GM12878 (cell line): ENCODE data around the gene RAN. TPM values are rescaled to one million over a fixed set of nuclear protein-coding genes. Genes with fewer than 3 reads are reported as not detected.

ENCODE experiments used
- ATAC-seq: fragments of 200-7000 bp; cut with Tn5 transposase; 3 replicates; pipeline ENCODE4 v1.9.1; 2020; ENCODE audit warnings: mild to moderate bottlenecking, moderate library complexity
- BruUV-seq: library from RNA; stranded (reverse); fragments of 400-500 nt; replicated peaks from 2 replicates; lab custom pipeline; 2021; lab: Mats Ljungman, UMichigan
- CTCF ChIA-PET: fragments of 300-600 bp; sonication (Branson Sonifier 250); formaldehyde crosslinking; extraction: SDS; loops from one replicate; lab custom pipeline; 2021; ENCODE audit warnings: inconsistent platforms; lab: Yijun Ruan, JAX
- POLR2A ChIA-PET: fragments of 350-600 bp; formaldehyde crosslinking; extraction: SDS; loops from one replicate; lab custom pipeline; 2021; ENCODE audit warnings: inconsistent platforms; lab: Charles Lee
- RAD21 ChIA-PET: fragments of 300-600 bp; sonication (Branson Sonifier 250); formaldehyde crosslinking; loops from one replicate; lab custom pipeline; 2023; ENCODE audit warnings: antibody characterized with exemption; ENCODE audit not compliant: unreplicated experiment; lab: Charles Lee
- SMC1A ChIA-PET: fragments of 300-600 bp; sonication (Branson Sonifier 250); formaldehyde crosslinking; loops from one replicate; lab custom pipeline; 2023; ENCODE audit not compliant: unreplicated experiment, uncharacterized antibody; lab: Charles Lee
- DNase-seq: peaks from one replicate; pipeline ENCODE4 v3.0.0-alpha.2; 2011; ENCODE audit warnings: low read depth, low spot score
- FAIRE-seq: peaks from 3 replicates; lab custom pipeline; 2011; peaks lifted over from hg19 to GRCh38; lab: Jason Lieb, UNC
- H2AFZ ChIP-seq: 2 replicates; pipeline ENCODE4 v1.6.0; 2011; ENCODE audit warnings: low read depth, low read length, control low read depth; ENCODE audit not compliant: control insufficient read depth
- H3K27ac ChIP-seq: 2 replicates; pipeline ENCODE4 v1.5.1; 2011; ENCODE audit warnings: control low read depth; ENCODE audit not compliant: control insufficient read depth, insufficient read depth
- H3K27me3 ChIP-seq, 2 experiments: replicated peaks in 1 of 2; 2 replicates each; pipeline versions ENCODE4 v1.6.0 to v1.6.1; 2011; ENCODE audit warnings: low read length in 1 of 2; ENCODE audit not compliant: control insufficient read depth in 2 of 2, insufficient read depth in 2 of 2
- H3K36me3 ChIP-seq, 2 experiments: 2 replicates each; pipeline ENCODE4 v1.5.1; 2011; ENCODE audit warnings: low read length in 1 of 2; ENCODE audit not compliant: control insufficient read depth in 2 of 2, insufficient read depth in 2 of 2
- H3K4me1 ChIP-seq: 2 replicates; pipeline ENCODE4 v1.6.1; 2011; ENCODE audit warnings: mild to moderate bottlenecking, low read length, moderate library complexity, mixed read lengths; ENCODE audit not compliant: control insufficient read depth, insufficient read depth
- H3K4me2 ChIP-seq: 2 replicates; pipeline ENCODE4 v1.6.0; 2011; ENCODE audit warnings: control low read depth; ENCODE audit not compliant: control insufficient read depth, insufficient read depth
- H3K4me3 ChIP-seq: fragments of 200-600 bp; sonication (generic); 2 replicates; pipeline ENCODE4 v1.5.1; 2016
- H3K79me2 ChIP-seq: 2 replicates; pipeline ENCODE4 v1.6.0; 2011; ENCODE audit warnings: low read length; ENCODE audit not compliant: control insufficient read depth, insufficient read depth
- H3K9ac ChIP-seq: 2 replicates; pipeline ENCODE4 v1.8.0; 2011; ENCODE audit warnings: low read length, control low read depth, mixed read lengths; ENCODE audit not compliant: control insufficient read depth, insufficient read depth
- H3K9me3 ChIP-seq: replicated peaks from 3 replicates; pipeline ENCODE4 v1.5.1; 2011; ENCODE audit warnings: mild to moderate bottlenecking, low read length; ENCODE audit not compliant: control insufficient read depth, insufficient read depth
- H4K20me1 ChIP-seq: 2 replicates; pipeline ENCODE4 v1.6.0; 2011; ENCODE audit not compliant: control insufficient read depth, insufficient read depth
- ATF2 ChIP-seq: IDR thresholded peaks from 2 replicates; pipeline ENCODE4 v1.6.1; 2012; ENCODE audit warnings: low read length, inconsistent platforms
- BHLHE40 ChIP-seq, 2 experiments: fragments of 450-650 bp in 1 of 2; IDR thresholded peaks; 2 replicates each; pipeline ENCODE4 v1.6.1; 2011 to 2017; ENCODE audit warnings: low read depth in 2 of 2, borderline replicate concordance in 1 of 2, improper control_type of control experiment in 1 of 2, low read length in 1 of 2, mild to moderate bottlenecking in 1 of 2
- CHD1 ChIP-seq: IDR thresholded peaks from 2 replicates; pipeline ENCODE4 v1.6.1; 2012; ENCODE audit warnings: low read depth, low read length, improper control_type of control experiment
- CREB1 ChIP-seq: IDR thresholded peaks from 2 replicates; pipeline ENCODE4 v1.6.1; 2012; ENCODE audit warnings: low read depth, mild to moderate bottlenecking, inconsistent platforms
- EGR1 ChIP-seq, 2 experiments: IDR thresholded peaks; 1 replicate in 1 of 2; 2 replicates in 1 of 2; pipeline ENCODE4 v1.6.1; 2011 to 2012; ENCODE audit warnings: low read depth in 2 of 2, low read length in 2 of 2, borderline replicate concordance in 1 of 2, mild to moderate bottlenecking in 1 of 2, moderate library complexity in 1 of 2
- EZH2 ChIP-seq: IDR thresholded peaks from 2 replicates; pipeline ENCODE4 v1.6.1; 2012; ENCODE audit warnings: low read depth, mild to moderate bottlenecking, control low read depth, inconsistent platforms, low read length, borderline replicate concordance; ENCODE audit not compliant: control insufficient read depth
- IRF5 ChIP-seq: fragments of 450-650 bp; IDR thresholded peaks from 2 replicates; pipeline ENCODE4 v1.6.1; 2017; ENCODE audit warnings: borderline replicate concordance
- KAT2A ChIP-seq: conservative IDR thresholded peaks from 2 replicates; pipeline ENCODE4 v1.6.1; 2011; ENCODE audit warnings: low read depth, low read length; ENCODE audit not compliant: control insufficient read depth
- POU2F2 ChIP-seq: IDR thresholded peaks from 3 replicates; pipeline ENCODE4 v1.6.1; 2011; ENCODE audit warnings: low read depth, mild to moderate bottlenecking, low read length, borderline replicate concordance
- RAD21 ChIP-seq: IDR thresholded peaks from 2 replicates; pipeline ENCODE4 v1.6.1; 2011; ENCODE audit warnings: mild to moderate bottlenecking, low read depth, low read length, moderate library complexity; ENCODE audit not compliant: insufficient read depth
- RAD51 ChIP-seq: fragments of 450-650 bp; IDR thresholded peaks from 2 replicates; pipeline ENCODE4 v1.6.1; 2016; ENCODE audit warnings: moderate library complexity, mild to moderate bottlenecking, inconsistent platforms
- SMC3 ChIP-seq: IDR thresholded peaks from 2 replicates; pipeline ENCODE4 v1.6.1; 2011; ENCODE audit warnings: low read length, improper control_type of control experiment, borderline replicate concordance
- TAF1 ChIP-seq: IDR thresholded peaks from 2 replicates; pipeline ENCODE4 v1.6.1; 2011; ENCODE audit warnings: mild to moderate bottlenecking, low read depth, low read length, borderline replicate concordance
- TCF3 ChIP-seq: IDR thresholded peaks from 2 replicates; pipeline ENCODE4 v1.6.1; 2012; ENCODE audit warnings: low read depth, mild to moderate bottlenecking, low read length, borderline replicate concordance; ENCODE audit not compliant: insufficient read depth
- YY1 ChIP-seq: IDR thresholded peaks from 2 replicates; pipeline ENCODE4 v1.6.1; 2011; ENCODE audit warnings: low read depth, mild to moderate bottlenecking, low read length
- ZNF687 ChIP-seq: fragments of 450-650 bp; IDR thresholded peaks from 2 replicates; pipeline ENCODE4 v1.6.1; 2017; ENCODE audit warnings: mild to moderate bottlenecking, moderate library complexity
- WGBS: methylation state at CpG from one replicate; pipeline ENCODE4 v1.1.6; 2016; ENCODE audit warnings: low lambda C conversion rate; ENCODE audit not compliant: insufficient replicate concordance, insufficient coverage; ENCODE audit errors: missing lambda C conversion rate; 5-methylcytosine and 5-hydroxymethylcytosine counted together
- in situ Hi-C: fragments of 300-500 bp; cut with MboI; formaldehyde crosslinking; loops from 9 replicates; pipeline ENCODE4 v1.14.3; 2018; ENCODE audit warnings: mixed read lengths
- intact Hi-C: fragments of 100-400 bp; cut with micrococcal nuclease; formaldehyde crosslinking; loops from one replicate; pipeline ENCODE4 v1.14.2; 2022; ENCODE audit not compliant: unreplicated experiment
- polyA plus RNA-seq, 11 experiments: library from polyadenylated mRNA; depleted of rRNA in 4 of 11; unstranded in 6 of 11; stranded (reverse) in 5 of 11; fragments of >200 nt; fragmentation: Nextera tagmentation in 4 of 11; fragmentation: Illumina TruSeq in 1 of 11; extraction: Ambion mirVana in 4 of 11; extraction: Trizol in 1 of 11; gene quantifications; 1 replicate in 1 of 11; 2 replicates in 10 of 11; pipeline versions ENCODE4 v1.2.1 to v1.2.3, GENCODE V29; 2011 to 2016; ENCODE audit warnings: inconsistent platforms in 2 of 11, missing spikeins in 2 of 11, low read depth in 1 of 11
- total RNA-seq, 4 experiments: library from RNA; depleted of rRNA in 3 of 4; stranded (reverse); fragments of >200 nt in 3 of 4; fragmentation: Illumina TruSeq in 1 of 4; extraction: Trizol in 1 of 4; gene quantifications; 2 replicates each; pipeline versions ENCODE4 v1.2.1 to v1.2.3, GENCODE V29; 2013 to 2021

RAN gene
- total and polyA plus RNA-seq, 10 of the 15 experiments (the other 5 are each of a cell fraction or from before 2014, with no cell fraction given), result 1,598 to 3,769 (median 2,845) TPM

- Histone ChIP-seq H3K4me1 (no peaks in the 10 kb centered on the region; the same call in 1 of the 2 replicates), H3K27me3 (no peaks in the 10 kb centered on the region), H3K79me2 (no peaks in the 10 kb centered on the region), H2AFZ (no peak overlapping the region), H3K9me3 (no peaks in the 10 kb centered on the region), H3K9ac (no peak overlapping the region), H3K4me3 (no peak overlapping the region), H3K36me3 (peaks cover 3 to 4% of the 10 kb centered on the region in 2 experiments; a peak in 2 of 4 replicates), H3K4me2 (no peak overlapping the region), H3K27ac (no peak overlapping the region), H4K20me1 (no peaks in the 10 kb centered on the region)
- WGBS, result 82% methylated on average over 21 of the region's 21 CpGs
- intact Hi-C loops (loop anchor here (5.0 kb wide), 1 partner anchor 306 kb away; no protein-coding TSS in a partner anchor), in situ Hi-C loops (no loop called here)
- RAD21 ChIA-PET, result interaction anchor here (0.6 to 2.5 kb wide), 6 partner anchors 10 to 1102 kb away, joined by 3 to 13 read pairs (median 3); no protein-coding TSS in a partner anchor
- CTCF ChIA-PET, result interaction anchor here (0.7 to 2.8 kb wide), 11 partner anchors 8 to 306 kb away, joined by 3 to 33 read pairs (median 4); partner anchors contain the start of gene ADGRD1
- no peak for DNase-seq
- no peak for FAIRE-seq
- SMC1A ChIA-PET, result interaction anchor here (0.6 to 2.5 kb wide), 9 partner anchors 9 to 306 kb away, joined by 3 to 11 read pairs (median 5); no protein-coding TSS in a partner anchor
- POLR2A ChIA-PET, result no interaction called here
- BruUV-seq, result no TSS peak
- peak; percentile 95 for ATAC-seq
- no peak for TF ChIP-seq CREB1
- no peak for TF ChIP-seq KAT2A
- no peak for TF ChIP-seq ZNF687
- no peak for TF ChIP-seq CHD1
- no peak for TF ChIP-seq IRF5
- no peak for TF ChIP-seq RAD51
- no peak for TF ChIP-seq TAF1
- TF ChIP-seq YY1, result no peak
- no peak for TF ChIP-seq POU2F2
- TF ChIP-seq BHLHE40 (IDR thresholded peaks at IDR 0.05; ENCODE audit: borderline replicate concordance in 1 of 2, low read depth in 2 of 2, low read length in 1 of 2), result peak; percentile 49 to 56; a peak in 3 of 4 replicates
- no peak for TF ChIP-seq ATF2
- no peak for TF ChIP-seq TCF3
- TF ChIP-seq SMC3, result peak; percentile 31; the same call in 1 of the 2 replicates
- no peak for TF ChIP-seq EZH2
- 0 out of 3 replicates have a peak, but pooled peaks of 1 of the 2 experiments have one; percentile 23 for TF ChIP-seq EGR1 (IDR thresholded peaks at IDR 0.05; ENCODE audit: borderline replicate concordance in 1 of 2, low read depth in 2 of 2, low read length in 2 of 2)
- peak; percentile 37; the same call in 1 of the 2 replicates for TF ChIP-seq RAD21
Observed at GRCh38 chr12:130826151-130826801, 45.6 kb upstream of the RAN start.
